GM21723 (cell line): ENCODE results near the gene GALE.

ENCODE experiments used
- ATAC-seq: cut with Tn5 transposase; IDR thresholded peaks from one replicate; pipeline ENCODE4 v1.9.1; 2021; ENCODE audit warnings: mild to moderate bottlenecking, moderate library complexity; ENCODE audit not compliant: unreplicated experiment

The GALE gene

DNA sequence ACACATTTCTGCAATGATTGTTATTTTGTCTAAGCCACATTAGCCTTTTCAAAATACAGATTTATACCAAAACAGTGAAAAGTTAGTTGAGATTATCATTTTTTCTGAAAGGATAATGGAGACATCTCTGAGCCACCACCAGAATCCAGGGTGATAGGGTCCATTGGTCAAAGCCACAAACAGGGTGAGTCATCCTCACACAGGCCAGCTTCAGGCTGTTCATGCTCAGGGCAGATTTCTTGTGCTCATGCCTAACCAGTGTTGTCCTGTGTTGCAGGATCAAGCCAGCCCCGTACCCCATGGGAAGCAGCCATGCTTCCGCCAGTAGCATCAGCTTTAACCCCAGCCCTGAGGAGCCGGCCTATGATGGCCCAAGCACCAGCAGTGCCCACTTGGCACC lies 43.9 kb downstream of the GALE start:
- no peak for ATAC-seq

GRCh38 chr1:23752909-23753308 lies 47.6 kb downstream of the GALE start:
- ATAC-seq = no peak

GRCh38 chr1:23751815-23752200 lies 48.7 kb downstream of the GALE start:
- no peak for ATAC-seq

DNA sequence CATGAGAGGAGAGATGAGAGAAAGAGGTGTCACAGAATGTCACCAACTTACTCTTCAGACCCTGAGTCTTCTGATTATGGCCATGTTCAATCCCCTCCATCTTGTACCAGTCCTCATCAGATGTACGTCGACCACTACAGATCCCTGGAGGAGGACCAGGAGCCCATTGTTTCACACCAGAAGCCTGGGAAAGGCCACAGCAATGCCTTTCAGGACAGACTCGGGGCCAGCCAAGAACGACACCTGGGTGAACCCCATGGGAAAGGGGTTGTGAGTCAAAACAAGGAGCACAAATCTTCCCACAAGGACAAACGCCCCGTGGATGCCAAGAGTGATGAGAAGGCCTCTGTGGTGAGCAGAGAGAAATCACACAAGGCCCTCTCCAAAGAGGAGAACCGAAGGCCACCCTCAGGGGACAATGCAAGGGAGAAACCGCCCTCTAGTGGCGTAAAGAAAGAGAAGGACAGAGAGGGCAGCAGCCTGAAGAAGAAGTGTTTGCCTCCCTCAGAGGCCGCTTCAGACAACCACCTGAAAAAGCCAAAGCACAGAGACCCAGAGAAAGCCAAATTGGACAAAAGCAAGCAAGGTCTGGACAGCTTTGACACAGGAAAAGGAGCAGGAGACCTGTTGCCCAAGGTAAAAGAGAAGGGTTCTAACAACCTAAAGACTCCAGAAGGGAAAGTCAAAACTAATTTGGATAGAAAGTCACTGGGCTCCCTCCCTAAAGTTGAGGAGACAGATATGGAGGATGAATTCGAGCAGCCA lies 49.3 kb downstream of the GALE start:
- no peak for ATAC-seq

- no peak for ATAC-seq
Observed at GRCh38 chr1:23748016-23748415, 52.5 kb downstream of the GALE start.
